ENCODE data around the gene ARHGEF4.

DNA sequence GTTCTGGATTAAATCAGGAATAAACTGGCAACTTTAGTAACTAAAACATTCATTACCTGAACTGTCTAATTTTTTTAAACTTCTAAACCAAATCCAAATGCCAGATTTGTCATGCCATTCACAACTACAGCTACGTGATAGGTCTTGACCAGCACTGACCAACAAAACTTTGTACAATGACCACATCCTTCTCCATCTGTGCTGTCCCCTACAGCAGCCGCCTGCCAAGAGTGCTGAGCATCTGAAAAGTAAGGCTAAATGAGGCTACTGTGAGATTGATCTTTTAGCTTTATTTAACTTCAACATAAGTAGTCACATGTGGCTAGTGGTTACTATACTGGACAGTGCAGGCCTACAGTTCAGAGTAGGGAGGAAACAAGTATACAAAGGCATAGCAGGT, 248.9 kb downstream of the ARHGEF4 start:
- TF ChIP-seq POLR2AphosphoS5 (IDR thresholded peaks at IDR 0.05), result no peak
- no peak for TF ChIP-seq CTCF (IDR thresholded peaks at IDR 0.05)
- no peak for TF ChIP-seq POLR2A (IDR thresholded peaks at IDR 0.05; ENCODE audit: low read depth)
- TF ChIP-seq EP300 (IDR thresholded peaks at IDR 0.05), result no peak
